OCI-LY1 (cell line): ENCODE results near the gene WFDC1.

Experiments used
- H2AFZ ChIP-seq: fragments of 200-600 bp; sonication (generic), shearing (Covaris generic); 2 replicates; pipeline ENCODE4 v1.6.0; 2014; ENCODE audit warnings: antibody characterized with exemption, mild to moderate bottlenecking, low read length
- H3F3A ChIP-seq: fragments of 200-600 bp; sonication (generic), shearing (Covaris generic); 2 replicates; pipeline ENCODE4 v1.6.0; 2014; ENCODE audit warnings: mild to moderate bottlenecking, antibody characterized with exemption, low read length, moderate library complexity; ENCODE audit not compliant: insufficient read depth
- H3K27ac ChIP-seq: fragments of 200-600 bp; sonication (generic); 2 replicates; pipeline ENCODE4 v1.5.1; 2014; ENCODE audit warnings: low read length, mixed run types, mild to moderate bottlenecking, low read depth; ENCODE audit not compliant: poor library complexity, severe bottlenecking
- H3K27me3 ChIP-seq: fragments of 200-600 bp; sonication (generic); 2 replicates; pipeline ENCODE4 v1.6.0; 2014; ENCODE audit warnings: antibody characterized with exemption, mild to moderate bottlenecking, low read length, moderate library complexity; ENCODE audit not compliant: insufficient read depth
- H3K36me3 ChIP-seq: fragments of 200-600 bp; sonication (generic); 2 replicates; pipeline ENCODE4 v1.6.1; 2014; ENCODE audit warnings: mild to moderate bottlenecking, antibody characterized with exemption, low read length, moderate library complexity, mixed read lengths; ENCODE audit not compliant: insufficient read depth
- H3K4me1 ChIP-seq: fragments of 200-600 bp; sonication (generic); 2 replicates; pipeline ENCODE4 v1.5.1; 2014; ENCODE audit warnings: mild to moderate bottlenecking, low read length, moderate library complexity; ENCODE audit not compliant: insufficient read depth, severe bottlenecking
- H3K4me2 ChIP-seq: fragments of 200-600 bp; sonication (generic), shearing (Covaris generic); 2 replicates; pipeline ENCODE4 v1.6.1; 2014; ENCODE audit warnings: low read length
- H3K4me3 ChIP-seq: fragments of 200-600 bp; sonication (generic); 2 replicates; pipeline ENCODE4 v1.5.1; 2014; ENCODE audit warnings: low read length, low read depth, mild to moderate bottlenecking, mixed read lengths; ENCODE audit not compliant: poor library complexity, severe bottlenecking
- H3K79me2 ChIP-seq: fragments of 200-600 bp; shearing (Covaris generic); 2 replicates; pipeline ENCODE4 v1.6.1; 2016; ENCODE audit warnings: mixed run types, low read length, mixed read lengths; ENCODE audit not compliant: insufficient read depth
- H3K9ac ChIP-seq: fragments of 200-600 bp; sonication (generic), shearing (Covaris generic); 2 replicates; pipeline ENCODE4 v1.6.1; 2014; ENCODE audit warnings: mild to moderate bottlenecking, low read length, mixed read lengths
- H3K9me2 ChIP-seq: fragments of 200-600 bp; sonication (generic), shearing (Covaris generic); 2 replicates; pipeline ENCODE4 v1.6.1; 2014; ENCODE audit warnings: low read depth, mild to moderate bottlenecking, low read length, mixed read lengths
- H3K9me3 ChIP-seq: fragments of 200-600 bp; shearing (Covaris generic); 2 replicates; pipeline ENCODE4 v1.6.1; 2014; ENCODE audit warnings: low read length, mixed read lengths
- H4K20me1 ChIP-seq: fragments of 200-600 bp; sonication (generic), shearing (Covaris generic); 2 replicates; pipeline ENCODE4 v1.6.0; 2016; ENCODE audit warnings: mild to moderate bottlenecking, low read length; ENCODE audit not compliant: insufficient read depth
- CTCF ChIP-seq: fragments of 200-600 bp; sonication (generic), shearing (Covaris generic); IDR thresholded peaks from 2 replicates; pipeline ENCODE4 v1.5.1; 2017; ENCODE audit warnings: mild to moderate bottlenecking, antibody characterized with exemption, low read length, moderate library complexity, mixed read lengths
- EZH2 ChIP-seq: fragments of 200-600 bp; sonication (generic), shearing (Covaris generic); IDR thresholded peaks from 2 replicates; pipeline ENCODE4 v1.8.0; 2017; ENCODE audit warnings: borderline replicate concordance, mixed run types, mild to moderate bottlenecking, antibody characterized with exemption, low read length, moderate library complexity, mixed read lengths

WFDC1 gene

GRCh38 chr16:84315422-84315821 lies 20.7 kb downstream of the WFDC1 start:
- Histone ChIP-seq H4K20me1 (no peaks in the 10 kb centered on the region), H3K9me2 (no peaks in the 10 kb centered on the region), H3K36me3 (no peaks in the 10 kb centered on the region; the same call in 1 of the 2 replicates), H3F3A (no peaks in the 10 kb centered on the region), H3K9ac (no peak overlapping the region), H3K27ac (no peak overlapping the region), H3K4me3 (no peak overlapping the region), H2AFZ (no peak overlapping the region), H3K4me2 (no peak overlapping the region), H3K4me1 (no peaks in the 10 kb centered on the region), H3K79me2 (no peaks in the 10 kb centered on the region), H3K9me3 (peaks cover 4% of the 10 kb centered on the region), H3K27me3 (peaks cover 12% of the 10 kb centered on the region; the same call in 1 of the 2 replicates)
- TF ChIP-seq EZH2 (no peak), CTCF (no peak)

GRCh38 chr16:84318091-84318975 lies 23.7 kb downstream of the WFDC1 start:
- H3K9ac ChIP-seq, result no peak overlapping the region
- TF ChIP-seq EZH2 (no peak), CTCF (no peak)
- H3K9me3 ChIP-seq, result peaks cover 4% of the 10 kb centered on the region
- H3K4me2 ChIP-seq, result no peak overlapping the region
- no peaks in the 10 kb centered on the region for H3K4me1 ChIP-seq
- H3F3A ChIP-seq, result no peaks in the 10 kb centered on the region
- no peak overlapping the region for H3K4me3 ChIP-seq
- H4K20me1 ChIP-seq, result no peaks in the 10 kb centered on the region
- H3K79me2 ChIP-seq, result no peaks in the 10 kb centered on the region
- H3K9me2 ChIP-seq, result no peaks in the 10 kb centered on the region
- H3K27ac ChIP-seq, result no peak overlapping the region
- H3K36me3 ChIP-seq, result no peaks in the 10 kb centered on the region; the same call in 1 of the 2 replicates
- peaks cover 12% of the 10 kb centered on the region; the same call in 1 of the 2 replicates for H3K27me3 ChIP-seq
- no peak overlapping the region for H2AFZ ChIP-seq

- Histone ChIP-seq H3K9me3 (peaks cover 4% of the 10 kb centered on the region), H3K36me3 (no peaks in the 10 kb centered on the region; the same call in 1 of the 2 replicates), H3K9ac (no peak overlapping the region), H3F3A (no peaks in the 10 kb centered on the region), H3K27ac (no peak overlapping the region), H3K27me3 (peaks cover 11% of the 10 kb centered on the region; the same call in 1 of the 2 replicates), H3K79me2 (no peaks in the 10 kb centered on the region), H3K4me2 (no peak overlapping the region), H3K9me2 (no peaks in the 10 kb centered on the region), H2AFZ (no peak overlapping the region), H3K4me3 (no peak overlapping the region), H4K20me1 (no peaks in the 10 kb centered on the region), H3K4me1 (no peaks in the 10 kb centered on the region)
- TF ChIP-seq EZH2, result no peak
- TF ChIP-seq CTCF, result no peak
These were observed 24.6 kb downstream of the WFDC1 start for GRCh38 chr16:84319146-84319760.
